ENCODE data around the gene OOEP. TPM values are rescaled to one million over a fixed set of nuclear protein-coding genes. Genes with fewer than 3 reads are reported as not detected.

Gene OOEP
- total and polyA plus RNA-seq, 4 donors = 0.06 to 0.22 TPM; not detected in 2

DNA sequence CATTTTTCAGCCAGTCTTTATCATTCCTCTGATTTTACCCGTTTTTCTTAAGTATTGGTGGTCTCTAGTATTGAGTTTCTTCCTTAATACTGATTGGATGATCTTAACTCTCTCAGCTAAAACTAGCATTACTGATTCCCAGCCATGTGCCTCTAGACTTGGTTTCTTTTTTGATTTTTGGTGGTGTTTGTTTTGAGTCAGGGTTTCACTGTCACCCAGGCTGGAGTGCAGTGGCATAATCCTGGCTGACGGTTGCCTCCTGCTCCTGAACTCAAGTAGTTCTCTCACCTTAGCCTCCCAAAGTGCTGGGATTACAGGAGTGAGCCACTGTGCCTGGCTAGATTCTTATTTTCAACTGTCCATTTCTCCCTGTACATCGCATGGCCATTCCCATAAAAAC lies 40.5 kb downstream of the OOEP start:
- Histone ChIP-seq H3K9me3 (ENCODE audit: control insufficient read depth in 4 of 4, low read length in 3 of 4) (no peaks in the 10 kb centered on the region), H3K9ac (ENCODE audit: low read depth in 1 of 2, low read length in 2 of 2) (no peak overlapping the region), H3K27me3 (ENCODE audit: control insufficient read depth in 4 of 4, insufficient read depth in 4 of 4, low read length in 3 of 4) (peaks cover 0 to 5% (median 0%) of the 10 kb centered on the region in 4 donors), H3K36me3 (ENCODE audit: control insufficient read depth in 4 of 4, insufficient read depth in 3 of 4, low read depth in 1 of 4, low read length in 3 of 4) (no peaks in the 10 kb centered on the region), H3K4me3 (ENCODE audit: low read depth in 1 of 3, low read length in 3 of 3) (no peak overlapping the region), H3K27ac (ENCODE audit: low read depth in 1 of 2, low read length in 2 of 2) (no peak overlapping the region), H3K4me1 (ENCODE audit: control insufficient read depth in 4 of 4, insufficient read depth in 4 of 4, low read length in 3 of 4) (peaks cover 0 to 1% (median 0%) of the 10 kb centered on the region in 4 donors)
- TF ChIP-seq ATF3 (IDR thresholded peaks at IDR 0.05) (no peak), FOXA1 (IDR thresholded peaks at IDR 0.05) (no peak), HNF4A (conservative IDR thresholded peaks at IDR 0.05) (no peak)
- WGBS = 46% methylated on average over 3 of the region's 3 CpGs
- DNase-seq (ENCODE audit: low spot score) = no peak

DNA sequence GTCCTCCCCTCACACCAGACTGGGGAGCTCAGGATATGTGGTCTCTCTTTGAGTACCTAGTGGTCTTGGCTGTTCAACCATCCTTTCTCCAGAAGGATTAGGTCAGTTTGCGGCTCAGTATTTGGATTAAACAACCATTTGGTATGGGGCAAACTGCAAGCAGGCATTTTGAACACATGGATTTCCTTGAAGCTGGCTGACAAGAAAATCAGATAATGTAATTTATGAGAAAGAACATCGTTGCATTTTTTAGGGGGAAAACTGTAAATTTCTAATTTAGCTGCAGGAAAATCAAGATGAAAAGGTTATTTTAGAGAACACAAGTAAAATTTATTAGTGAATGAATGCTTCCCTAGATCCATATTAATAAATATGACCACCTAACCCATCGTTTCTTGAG lies 40.9 kb downstream of the OOEP start:
- Histone ChIP-seq H3K27me3 (ENCODE audit: control insufficient read depth in 4 of 4, insufficient read depth in 4 of 4, low read length in 3 of 4) (peaks cover 0 to 5% (median 0%) of the 10 kb centered on the region in 4 donors), H3K9me3 (ENCODE audit: control insufficient read depth in 4 of 4, low read length in 3 of 4) (no peaks in the 10 kb centered on the region), H3K9ac (ENCODE audit: low read depth in 1 of 2, low read length in 2 of 2) (no peak overlapping the region), H3K4me3 (ENCODE audit: low read depth in 1 of 3, low read length in 3 of 3) (no peak overlapping the region), H3K4me1 (ENCODE audit: control insufficient read depth in 4 of 4, insufficient read depth in 4 of 4, low read length in 3 of 4) (peaks cover 0 to 1% (median 0%) of the 10 kb centered on the region in 4 donors), H3K27ac (ENCODE audit: low read depth in 1 of 2, low read length in 2 of 2) (no peak overlapping the region), H3K36me3 (ENCODE audit: control insufficient read depth in 4 of 4, insufficient read depth in 3 of 4, low read depth in 1 of 4, low read length in 3 of 4) (no peaks in the 10 kb centered on the region)
- no peak for TF ChIP-seq CTCF (IDR thresholded peaks at IDR 0.05; ENCODE audit: low read depth, low read length, missing input control)
- no peak for TF ChIP-seq ATF3 (IDR thresholded peaks at IDR 0.05)
- TF ChIP-seq SP1 (IDR thresholded peaks at IDR 0.05) = no peak
- no peak for TF ChIP-seq FOXA2 (IDR thresholded peaks at IDR 0.05)
- no peak for TF ChIP-seq HNF4A (conservative IDR thresholded peaks at IDR 0.05)
- TF ChIP-seq JUND (IDR thresholded peaks at IDR 0.05) = no peak
- no peak for TF ChIP-seq HNF4G (IDR thresholded peaks at IDR 0.05)
- no peak for TF ChIP-seq YY1 (IDR thresholded peaks at IDR 0.05)
- TF ChIP-seq RXRA (IDR thresholded peaks at IDR 0.05) = no peak
- TF ChIP-seq TAF1 (conservative IDR thresholded peaks at IDR 0.05) = no peak
- DNase-seq (ENCODE audit: low spot score) = no peak
- WGBS = 58% methylated on average over 3 of the region's 3 CpGs

DNA sequence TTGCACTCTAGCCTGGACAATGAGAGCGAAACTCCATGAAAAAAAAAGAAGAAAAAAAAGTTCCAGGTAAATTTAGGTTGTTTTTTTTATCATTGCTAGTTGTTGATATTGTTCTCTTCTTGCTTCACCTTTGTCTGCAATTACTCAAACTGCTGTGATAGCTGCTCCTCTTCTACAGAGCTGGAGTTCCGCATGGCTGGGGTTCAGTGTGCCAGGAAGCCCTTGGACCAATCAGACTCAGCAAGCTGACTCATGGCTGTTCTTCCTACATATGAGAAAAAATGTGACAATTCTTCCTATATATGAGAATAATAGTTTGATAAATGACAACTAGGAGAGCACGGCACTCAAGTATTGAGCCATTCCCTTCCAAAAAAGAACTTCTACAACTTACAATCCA lies 44.0 kb downstream of the OOEP start:
- H3K27ac ChIP-seq (ENCODE audit: low read depth in 1 of 2, low read length in 2 of 2) = no peak overlapping the region
- H3K9ac ChIP-seq (ENCODE audit: low read depth in 1 of 2, low read length in 2 of 2) = no peak overlapping the region
- H3K27me3 ChIP-seq (ENCODE audit: control insufficient read depth in 4 of 4, insufficient read depth in 4 of 4, low read length in 3 of 4) = peaks cover 0 to 5% (median 0%) of the 10 kb centered on the region in 4 donors
- H3K4me3 ChIP-seq (ENCODE audit: low read depth in 1 of 3, low read length in 3 of 3) = no peak overlapping the region
- TF ChIP-seq ZBTB33 (IDR thresholded peaks at IDR 0.05) (no peak), YY1 (IDR thresholded peaks at IDR 0.05) (no peak), CTCF (IDR thresholded peaks at IDR 0.05; ENCODE audit: low read depth, low read length, missing input control) (no peak), EGR1 (IDR thresholded peaks at IDR 0.05; ENCODE audit: low read depth in 2 of 2) (no peak), FOXA2 (IDR thresholded peaks at IDR 0.05) (no peak), JUND (IDR thresholded peaks at IDR 0.05) (no peak), FOXA1 (IDR thresholded peaks at IDR 0.05) (no peak), RAD21 (IDR thresholded peaks at IDR 0.05) (no peak), GABPA (IDR thresholded peaks at IDR 0.05 in 1 of 2, conservative IDR thresholded peaks at IDR 0.05 in 1 of 2) (no peak), NR2F2 (IDR thresholded peaks at IDR 0.05) (no peak), SP1 (IDR thresholded peaks at IDR 0.05) (no peak), RXRA (IDR thresholded peaks at IDR 0.05) (no peak), TAF1 (conservative IDR thresholded peaks at IDR 0.05) (no peak), HNF4G (IDR thresholded peaks at IDR 0.05) (no peak)
- TF ChIP-seq, protein P1, sequence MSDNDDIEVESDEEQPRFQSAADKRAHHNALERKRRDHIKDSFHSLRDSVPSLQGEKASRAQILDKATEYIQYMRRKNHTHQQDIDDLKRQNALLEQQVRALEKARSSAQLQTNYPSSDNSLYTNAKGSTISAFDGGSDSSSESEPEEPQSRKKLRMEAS (IDR thresholded peaks at IDR 0.05) = no peak
- H3K36me3 ChIP-seq (ENCODE audit: control insufficient read depth in 4 of 4, insufficient read depth in 3 of 4, low read depth in 1 of 4, low read length in 3 of 4) = no peaks in the 10 kb centered on the region
- 89% methylated on average over 3 of the region's 3 CpGs for WGBS
- DNase-seq (ENCODE audit: low spot score) = no peak
- peaks cover 0 to 1% (median 0%) of the 10 kb centered on the region in 4 donors for H3K4me1 ChIP-seq (ENCODE audit: control insufficient read depth in 4 of 4, insufficient read depth in 4 of 4, low read length in 3 of 4)
- no peaks in the 10 kb centered on the region for H3K9me3 ChIP-seq (ENCODE audit: control insufficient read depth in 4 of 4, low read length in 3 of 4)

Measured in liver (tissue), 9 donors.